Gastrocnemius medialis (tissue), 4 donors: ENCODE results near the gene WNT3. TPM values are rescaled to one million over a fixed set of nuclear protein-coding genes. Genes with fewer than 3 reads are reported as not detected.

Source experiments
- ATAC-seq, 2 donors: fragments of 150-250 bp; one replicate each; pipeline ENCODE4 v1.9.1; 2016
- DNase-seq, 2 donors: peaks; one replicate each; pipeline ENCODE4 v3.0.0-alpha.2; 2019
- H3K27ac ChIP-seq, 4 donors: fragments of 200-600 bp; sonication (generic); 1 replicate in 1 of 4; 2 replicates in 3 of 4; pipeline ENCODE4 v1.5.1; 2016 to 2018; ENCODE audit warnings: mild to moderate bottlenecking in 2 of 4, moderate library complexity in 1 of 4
- H3K27me3 ChIP-seq, 3 donors: fragments of 200-600 bp; sonication (generic) in 2 of 3; 1 replicate in 1 of 3; 2 replicates in 2 of 3; pipeline versions ENCODE4 v1.5.1 to v1.6.0; 2016 to 2019; ENCODE audit warnings: mild to moderate bottlenecking in 1 of 3, moderate library complexity in 1 of 3
- H3K36me3 ChIP-seq, 2 donors: fragments of 200-600 bp; sonication (generic) in 1 of 2; one replicate each; pipeline ENCODE4 v1.5.1; 2017 to 2018
- H3K4me1 ChIP-seq, 2 donors: fragments of 200-600 bp; sonication (generic) in 1 of 2; one replicate each; pipeline ENCODE4 v1.5.1; 2016 to 2017; ENCODE audit warnings: mild to moderate bottlenecking in 2 of 2
- H3K4me3 ChIP-seq, 4 donors: fragments of 200-600 bp; sonication (generic) in 3 of 4; 1 replicate in 1 of 4; 2 replicates in 3 of 4; pipeline ENCODE4 v1.5.1; 2016 to 2019; ENCODE audit warnings: mild to moderate bottlenecking in 2 of 4
- H3K9me3 ChIP-seq, 3 donors: fragments of 200-600 bp; sonication (generic) in 2 of 3; 1 replicate in 1 of 3; 2 replicates in 2 of 3; pipeline ENCODE4 v1.5.1; 2016 to 2019
- POLR2A ChIP-seq, 2 donors: fragments of 450-650 bp; IDR thresholded peaks; one replicate each; pipeline ENCODE4 v1.6.1; 2017; ENCODE audit warnings: antibody characterized with exemption in 2 of 2, mild to moderate bottlenecking in 2 of 2, moderate library complexity in 2 of 2
- in situ Hi-C, 4 donors: fragments of 200-750 bp; cut with MboI; loops; one replicate each; pipeline versions ENCODE4 v1.15.0 to v1.8.0; 2017; ENCODE audit warnings: low sequenced_read_pairs in 4 of 4
- intact Hi-C: fragments of 100-400 bp; cut with DNase I; formaldehyde crosslinking; loops from one replicate; pipeline ENCODE4 v1.15.1; 2023; ENCODE audit warnings: low total_unique reads
- total RNA-seq, 4 donors: library from RNA; depleted of rRNA; stranded (reverse); fragments of >200 nt; gene quantifications; one replicate each; pipeline versions ENCODE4 v1.1.0 to v1.2.3, GENCODE V29; 2016
- TF ChIP-seq, protein P1 (sequence below), 5 experiments: fragments of 450-650 bp in 3 of 5; fragments of 200-600 bp in 2 of 5; sonication (generic) in 2 of 5; IDR thresholded peaks in 4 of 5; conservative IDR thresholded peaks in 1 of 5; 1 replicate in 4 of 5; 2 replicates in 1 of 5; pipeline ENCODE4 v1.5.1; 2016 to 2019; ENCODE audit warnings: antibody characterized with exemption in 5 of 5, mild to moderate bottlenecking in 3 of 5, moderate library complexity in 3 of 5

Gene WNT3
- total RNA-seq, 4 donors from 2014 or later: 0.19 TPM; not detected in 3

DNA sequence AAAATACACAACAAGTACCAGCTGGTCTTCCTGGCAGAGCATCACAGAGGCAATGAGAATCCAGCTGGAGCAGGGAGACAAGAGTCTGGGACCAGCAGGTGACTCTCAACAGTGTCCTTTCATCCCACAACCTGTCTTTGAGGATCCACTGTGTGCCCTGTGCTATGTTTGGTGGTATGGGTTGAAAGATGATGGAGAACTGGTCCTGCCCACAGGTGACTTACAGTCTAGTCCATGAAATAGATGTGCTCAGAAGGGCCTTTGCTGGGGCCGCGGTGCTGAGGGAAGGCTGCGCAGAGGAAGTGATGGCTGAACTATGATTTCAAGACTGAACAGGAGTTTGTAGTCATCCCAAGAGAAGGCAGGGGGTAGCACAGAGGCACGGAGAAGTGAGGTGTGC lies 17.9 kb downstream of the WNT3 start:
- intact Hi-C loops (no loop called here), in situ Hi-C loops (no loop called here)
- peaks cover 0 to 1% (median 0%) of the 10 kb centered on the region in 3 donors for H3K27me3 ChIP-seq

DNA sequence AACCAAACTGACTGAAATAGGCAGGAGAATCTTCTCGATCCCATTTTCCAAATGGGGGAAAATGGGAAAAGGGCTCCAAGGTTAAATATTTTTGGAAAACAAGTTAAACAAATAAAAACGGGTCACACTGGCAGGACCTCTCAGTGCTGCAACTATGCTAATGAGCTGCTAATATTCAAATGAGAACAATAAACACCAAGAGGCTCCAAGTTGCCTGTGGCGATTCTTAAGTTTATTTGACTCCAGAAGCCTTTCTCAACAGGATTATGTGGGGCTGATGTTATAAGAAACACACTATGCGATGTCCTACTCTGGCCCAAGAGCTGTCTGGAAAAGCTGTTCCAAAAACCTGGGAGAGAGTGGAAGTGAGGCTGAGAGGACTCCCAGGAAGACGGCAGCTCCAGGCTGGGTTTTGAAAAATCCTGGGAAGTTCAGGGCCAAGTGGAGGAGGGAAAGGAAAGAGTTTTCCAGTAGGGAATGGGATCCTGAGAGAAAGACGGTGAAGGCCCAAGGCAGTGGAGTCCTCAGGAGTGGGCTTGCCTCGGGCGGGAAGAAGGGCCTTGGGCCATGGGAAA lies 21.4 kb downstream of the WNT3 start:
- in situ Hi-C loops: no loop called here
- H3K4me3 ChIP-seq: no peak overlapping the region
- H3K9me3 ChIP-seq: no peaks in the 10 kb centered on the region
- H3K36me3 ChIP-seq: no peaks in the 10 kb centered on the region
- no peak for TF ChIP-seq POLR2A (IDR thresholded peaks at IDR 0.05)
- TF ChIP-seq, protein P1, sequence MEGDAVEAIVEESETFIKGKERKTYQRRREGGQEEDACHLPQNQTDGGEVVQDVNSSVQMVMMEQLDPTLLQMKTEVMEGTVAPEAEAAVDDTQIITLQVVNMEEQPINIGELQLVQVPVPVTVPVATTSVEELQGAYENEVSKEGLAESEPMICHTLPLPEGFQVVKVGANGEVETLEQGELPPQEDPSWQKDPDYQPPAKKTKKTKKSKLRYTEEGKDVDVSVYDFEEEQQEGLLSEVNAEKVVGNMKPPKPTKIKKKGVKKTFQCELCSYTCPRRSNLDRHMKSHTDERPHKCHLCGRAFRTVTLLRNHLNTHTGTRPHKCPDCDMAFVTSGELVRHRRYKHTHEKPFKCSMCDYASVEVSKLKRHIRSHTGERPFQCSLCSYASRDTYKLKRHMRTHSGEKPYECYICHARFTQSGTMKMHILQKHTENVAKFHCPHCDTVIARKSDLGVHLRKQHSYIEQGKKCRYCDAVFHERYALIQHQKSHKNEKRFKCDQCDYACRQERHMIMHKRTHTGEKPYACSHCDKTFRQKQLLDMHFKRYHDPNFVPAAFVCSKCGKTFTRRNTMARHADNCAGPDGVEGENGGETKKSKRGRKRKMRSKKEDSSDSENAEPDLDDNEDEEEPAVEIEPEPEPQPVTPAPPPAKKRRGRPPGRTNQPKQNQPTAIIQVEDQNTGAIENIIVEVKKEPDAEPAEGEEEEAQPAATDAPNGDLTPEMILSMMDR (IDR thresholded peaks at IDR 0.05 in 4 of 5, conservative IDR thresholded peaks at IDR 0.05 in 1 of 5): no peak
- intact Hi-C loops: no loop called here
- ATAC-seq: no peak
- no peak for DNase-seq
- H3K27ac ChIP-seq: no peak overlapping the region
- H3K4me1 ChIP-seq: no peaks in the 10 kb centered on the region
- peaks cover 0 to 10% (median 2%) of the 10 kb centered on the region in 3 donors for H3K27me3 ChIP-seq

More for the DNA sequence above, 17.9 kb downstream of the WNT3 start:
- no peaks in the 10 kb centered on the region for H3K36me3 ChIP-seq
- no peaks in the 10 kb centered on the region for H3K4me1 ChIP-seq
- ATAC-seq (no peak), DNase-seq (no peak)
- H3K4me3 ChIP-seq: no peak overlapping the region
- H3K9me3 ChIP-seq: no peaks in the 10 kb centered on the region
- H3K27ac ChIP-seq: no peak overlapping the region
- TF ChIP-seq POLR2A (IDR thresholded peaks at IDR 0.05): no peak
- TF ChIP-seq, protein P1 (IDR thresholded peaks at IDR 0.05 in 4 of 5, conservative IDR thresholded peaks at IDR 0.05 in 1 of 5): no peak

DNA sequence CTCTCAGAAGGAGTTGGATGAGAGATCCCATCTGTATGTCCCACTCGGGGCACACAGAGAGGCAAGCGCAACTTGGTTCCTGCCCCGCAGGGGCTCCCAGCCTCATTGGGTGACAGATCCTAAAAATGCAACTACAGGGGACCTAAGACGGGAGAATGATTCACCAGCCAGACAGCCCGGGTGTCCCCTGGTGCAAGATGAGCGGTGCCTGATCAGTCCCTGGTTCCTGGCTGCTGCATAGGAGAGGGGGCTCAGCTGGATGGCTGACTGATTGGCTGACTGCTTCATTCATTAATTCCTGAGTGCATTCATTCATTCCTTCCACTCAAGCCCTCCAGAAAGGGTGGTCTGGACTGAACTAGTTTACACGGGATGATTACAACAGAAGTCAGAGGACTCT lies 22.0 kb downstream of the WNT3 start:
- Histone ChIP-seq H3K4me1 (no peaks in the 10 kb centered on the region), H3K27me3 (peaks cover 0 to 11% (median 2%) of the 10 kb centered on the region in 3 donors), H3K4me3 (no peak overlapping the region), H3K36me3 (no peaks in the 10 kb centered on the region), H3K9me3 (no peaks in the 10 kb centered on the region), H3K27ac (no peak overlapping the region)
- intact Hi-C loops: no loop called here
- no peak for ATAC-seq
- in situ Hi-C loops: no loop called here
- no peak for DNase-seq
- TF ChIP-seq, protein P1 (IDR thresholded peaks at IDR 0.05 in 4 of 5, conservative IDR thresholded peaks at IDR 0.05 in 1 of 5): no peak
- no peak for TF ChIP-seq POLR2A (IDR thresholded peaks at IDR 0.05)

DNA sequence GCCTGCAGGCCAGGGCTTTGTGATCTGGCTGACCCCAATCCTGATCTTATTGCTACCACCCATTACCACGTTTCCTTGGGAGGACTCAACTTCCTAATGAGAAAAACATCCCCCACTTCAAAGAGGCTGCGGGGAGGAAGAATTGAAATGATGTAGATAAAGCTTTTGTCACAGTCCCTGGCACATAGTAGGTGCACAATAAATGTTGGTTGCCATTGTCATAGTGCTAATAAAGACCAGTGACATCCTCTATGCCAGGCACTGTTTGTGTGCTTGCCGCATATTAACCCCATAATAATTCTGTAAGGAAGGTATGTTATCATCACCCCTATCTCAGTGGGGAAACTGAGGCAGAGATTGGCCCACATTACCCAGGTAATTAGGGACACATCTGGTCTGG lies 22.4 kb downstream of the WNT3 start:
- H3K9me3 ChIP-seq: no peaks in the 10 kb centered on the region
- TF ChIP-seq POLR2A (IDR thresholded peaks at IDR 0.05): no peak
- TF ChIP-seq, protein P1 (IDR thresholded peaks at IDR 0.05 in 4 of 5, conservative IDR thresholded peaks at IDR 0.05 in 1 of 5): no peak
- no peaks in the 10 kb centered on the region for H3K4me1 ChIP-seq
- no peak overlapping the region for H3K27ac ChIP-seq
- H3K4me3 ChIP-seq: no peak overlapping the region
- intact Hi-C loops: no loop called here
- DNase-seq (no peak), ATAC-seq (no peak)
- in situ Hi-C loops: no loop called here
- H3K27me3 ChIP-seq: peaks cover 0 to 11% (median 3%) of the 10 kb centered on the region in 3 donors
- no peaks in the 10 kb centered on the region for H3K36me3 ChIP-seq
